Fibroblast of lung (primary cell): Measurements from ENCODE around the gene KCNAB2.

Experiments
- EZH2 ChIP-seq: IDR thresholded peaks from 2 replicates; pipeline ENCODE4 v1.5.1; 2012; ENCODE audit warnings: low read length, control low read depth, mild to moderate bottlenecking; ENCODE audit errors: missing control alignments
- TF ChIP-seq, protein P1 (sequence below), 2 donors: IDR thresholded peaks in 1 of 2; conservative IDR thresholded peaks in 1 of 2; 1 replicate in 1 of 2; 2 replicates in 1 of 2; pipeline ENCODE4 v1.5.1; 2011 to 2012; ENCODE audit warnings: low read length in 2 of 2, control low read depth in 1 of 2, inconsistent platforms in 1 of 2, low read depth in 1 of 2, mild to moderate bottlenecking in 1 of 2

DNA sequence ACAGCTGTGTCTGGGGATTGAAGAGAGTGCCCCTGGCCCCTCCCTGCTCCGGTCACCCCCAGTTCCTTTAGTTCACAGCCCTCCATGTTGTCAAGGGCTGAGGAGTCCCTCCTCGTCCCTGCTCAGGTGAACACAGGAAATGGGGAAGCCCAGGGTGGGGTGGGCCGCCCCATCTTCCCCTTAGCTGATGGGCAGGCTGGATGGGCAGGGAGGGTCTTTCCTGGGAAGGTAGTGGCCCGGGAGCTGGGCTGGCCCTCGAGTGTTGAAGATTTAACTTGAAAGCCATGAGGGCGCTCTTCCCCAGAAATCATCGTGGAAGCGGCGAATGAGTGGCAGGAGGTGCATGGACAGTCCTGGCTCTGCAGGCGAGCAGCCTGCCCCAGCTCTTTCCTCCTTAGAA, 35.1 kb upstream of the KCNAB2 start:
- TF ChIP-seq, protein P1, sequence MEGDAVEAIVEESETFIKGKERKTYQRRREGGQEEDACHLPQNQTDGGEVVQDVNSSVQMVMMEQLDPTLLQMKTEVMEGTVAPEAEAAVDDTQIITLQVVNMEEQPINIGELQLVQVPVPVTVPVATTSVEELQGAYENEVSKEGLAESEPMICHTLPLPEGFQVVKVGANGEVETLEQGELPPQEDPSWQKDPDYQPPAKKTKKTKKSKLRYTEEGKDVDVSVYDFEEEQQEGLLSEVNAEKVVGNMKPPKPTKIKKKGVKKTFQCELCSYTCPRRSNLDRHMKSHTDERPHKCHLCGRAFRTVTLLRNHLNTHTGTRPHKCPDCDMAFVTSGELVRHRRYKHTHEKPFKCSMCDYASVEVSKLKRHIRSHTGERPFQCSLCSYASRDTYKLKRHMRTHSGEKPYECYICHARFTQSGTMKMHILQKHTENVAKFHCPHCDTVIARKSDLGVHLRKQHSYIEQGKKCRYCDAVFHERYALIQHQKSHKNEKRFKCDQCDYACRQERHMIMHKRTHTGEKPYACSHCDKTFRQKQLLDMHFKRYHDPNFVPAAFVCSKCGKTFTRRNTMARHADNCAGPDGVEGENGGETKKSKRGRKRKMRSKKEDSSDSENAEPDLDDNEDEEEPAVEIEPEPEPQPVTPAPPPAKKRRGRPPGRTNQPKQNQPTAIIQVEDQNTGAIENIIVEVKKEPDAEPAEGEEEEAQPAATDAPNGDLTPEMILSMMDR (conservative IDR thresholded peaks at IDR 0.05 in 1 of 2, IDR thresholded peaks at IDR 0.05 in 1 of 2; ENCODE audit: low read depth in 1 of 2, low read length in 2 of 2): no peak
- no peak for TF ChIP-seq EZH2
